K562 (cell line): ENCODE measurements around the gene IGFALS. TPM values are rescaled to one million over a fixed set of nuclear protein-coding genes. Genes with fewer than 3 reads are reported as not detected.

Experiments
- ARID2 ChIP-seq: fragments of 450-650 bp; IDR thresholded peaks from 2 replicates; pipeline ENCODE4 v1.6.1; 2017; ENCODE audit warnings: antibody characterized with exemption, mild to moderate bottlenecking
- BCL6 ChIP-seq: fragments of 250-450 bp; sonication (Bioruptor Pico); IDR thresholded peaks from 2 replicates; pipeline ENCODE4 v1.4.0; 2020
- CCNT2 ChIP-seq: IDR thresholded peaks from 2 replicates; pipeline ENCODE4 v1.6.1; 2011; ENCODE audit warnings: borderline replicate concordance, low read depth, mild to moderate bottlenecking, moderate library complexity, mixed read lengths, low read length; ENCODE audit not compliant: insufficient read length; ENCODE audit errors: extremely low read depth
- E2F8 ChIP-seq: fragments of 450-650 bp; IDR thresholded peaks from 2 replicates; pipeline ENCODE4 v1.7.1; 2018; ENCODE audit warnings: mild to moderate bottlenecking, low read depth; ENCODE audit not compliant: partially characterized antibody
- EP300 ChIP-seq: IDR thresholded peaks from 2 replicates; pipeline ENCODE4 v1.6.1; 2012; ENCODE audit warnings: low read length, improper control_type of control experiment
- HDAC2 ChIP-seq: fragments of 450-650 bp; IDR thresholded peaks from 2 replicates; pipeline ENCODE4 v1.6.1; 2016; ENCODE audit warnings: mild to moderate bottlenecking
- MBD2 ChIP-seq: sonication (generic); IDR thresholded peaks from 2 replicates; pipeline ENCODE4 v1.6.1; 2016; ENCODE audit warnings: low read depth, borderline replicate concordance
- POLR3G ChIP-seq: IDR thresholded peaks from 2 replicates; pipeline ENCODE4 v1.6.1; 2011; ENCODE audit not compliant: insufficient read length, insufficient replicate concordance; ENCODE audit errors: extremely low read depth
- TAF15 ChIP-seq: fragments of 200-400 bp; formaldehyde crosslinking; IDR thresholded peaks from 2 replicates; pipeline ENCODE4 v1.6.1; 2017; ENCODE audit warnings: mild to moderate bottlenecking, low read depth, low read length, moderate library complexity
- VEZF1 ChIP-seq: fragments of 200-800 bp; sonication (Bioruptor generic); IDR thresholded peaks from 2 replicates; pipeline ENCODE4 v1.6.1; 2017; ENCODE audit warnings: missing genetic modification characterization, missing compliant biosample characterization
- ZBTB17 ChIP-seq: fragments of 450-650 bp; formaldehyde crosslinking; IDR thresholded peaks from 2 replicates; pipeline ENCODE4 v1.4.0; 2020; ENCODE audit warnings: mild to moderate bottlenecking
- polyA plus RNA-seq, 8 experiments: library from polyadenylated mRNA; depleted of rRNA in 4 of 8; stranded (reverse) in 5 of 8; unstranded in 3 of 8; fragments of >200 nt; fragmentation: Nextera tagmentation in 2 of 8; fragmentation: Illumina TruSeq in 1 of 8; extraction: Ambion mirVana in 2 of 8; extraction: Trizol in 1 of 8; gene quantifications; 2 replicates each; pipeline versions ENCODE4 v1.2.1 to v1.2.3, GENCODE V29; 2011 to 2014; ENCODE audit warnings: inconsistent platforms in 1 of 8, missing spikeins in 1 of 8
- total RNA-seq, 7 experiments: library from RNA; depleted of rRNA in 6 of 7; stranded (reverse); fragments of >200 nt in 6 of 7; fragmentation: Illumina TruSeq in 2 of 7; extraction: Trizol in 2 of 7; gene quantifications; 2 replicates each; pipeline versions ENCODE4 v1.2.1 to v1.2.3, GENCODE V29; 2011 to 2021; ENCODE audit warnings: low replicate concordance in 1 of 7

Gene IGFALS
- total and polyA plus RNA-seq, 9 of the 15 experiments (the other 6 are each of a cell fraction or from before 2014, with no cell fraction given) = not detected

- TF ChIP-seq E2F8 (peak; percentile 90), POLR3G (no peak), HDAC2 (no peak), MBD2 (peak; percentile 99), ARID2 (no peak), ZBTB17 (CRISPR knock-in tag) (no peak), TAF15 (no peak), CCNT2 (no peak), BCL6 (CRISPR knock-in tag) (no peak), EP300 (no peak), VEZF1 (peak; percentile 52; the same call in 1 of the 2 replicates)
- TF ChIP-seq, all 486 proteins: peak for 90
These were observed 10.9 kb downstream of the IGFALS start, which contains the start of the genes NUBP2 and SPSB3 (continued) for GRCh38 chr16:1782408-1783264.
